HepG2 (cell line): Measurements from ENCODE around the gene SETD7. TPM values are rescaled to one million over a fixed set of nuclear protein-coding genes. Genes with fewer than 3 reads are reported as not detected.

Experiments
- ATAC-seq: fragments of 200-7000 bp; cut with Tn5 transposase; 3 replicates; pipeline ENCODE4 v1.9.1; 2020; ENCODE audit warnings: mild to moderate bottlenecking, moderate library complexity
- BruUV-seq: library from RNA; stranded (reverse); fragments of 400-500 nt; replicated peaks from 2 replicates; lab custom pipeline; 2021; lab: Mats Ljungman, UMichigan
- CTCF ChIA-PET: fragments of 300-600 bp; formaldehyde crosslinking; extraction: SDS; loops from one replicate; lab custom pipeline; 2021; ENCODE audit warnings: low total read pairs, inconsistent platforms, low intra/inter-chr PET ratio; lab: Yijun Ruan, JAX
- POLR2A ChIA-PET: fragments of 350-600 bp; sonication (Branson Sonifier 250); formaldehyde crosslinking; loops from one replicate; lab custom pipeline; 2020; ENCODE audit warnings: antibody characterized with exemption, inconsistent platforms; lab: Yijun Ruan, JAX
- DNase-seq: peaks from one replicate; pipeline ENCODE4 v3.0.0-alpha.2; 2015; ENCODE audit warnings: low spot score
- FAIRE-seq: peaks from 3 replicates; lab custom pipeline; 2011; peaks lifted over from hg19 to GRCh38; lab: Jason Lieb, UNC
- H2AFZ ChIP-seq: one replicate; pipeline ENCODE4 v1.6.1; 2011; ENCODE audit warnings: low read length, inconsistent platforms
- H3K27ac ChIP-seq: fragments of 300-600 bp; 3 replicates; pipeline ENCODE4 v1.8.0; 2011; ENCODE audit warnings: mixed run types, mild to moderate bottlenecking, mixed read lengths, low read length, inconsistent platforms; ENCODE audit not compliant: insufficient read depth; ENCODE audit errors: extremely low read length
- H3K27me3 ChIP-seq, 2 experiments: fragments of 200-600 bp in 1 of 2; 2 replicates in 1 of 2; 3 replicates in 1 of 2; pipeline versions ENCODE4 v1.6.0 to v1.8.0; 2011; ENCODE audit warnings: low read length in 2 of 2, mild to moderate bottlenecking in 2 of 2, moderate library complexity in 2 of 2, inconsistent platforms in 1 of 2; ENCODE audit not compliant: insufficient read depth in 2 of 2, control insufficient read depth in 1 of 2
- H3K36me3 ChIP-seq, 2 experiments: fragments of 200-600 bp in 1 of 2; replicated peaks in 1 of 2; 2 replicates in 1 of 2; 3 replicates in 1 of 2; pipeline versions ENCODE4 v1.5.1 to v1.8.0; 2011; ENCODE audit warnings: low read length in 2 of 2, inconsistent platforms in 1 of 2; ENCODE audit not compliant: insufficient read depth in 2 of 2, control insufficient read depth in 1 of 2
- H3K4me1 ChIP-seq: 2 replicates; pipeline ENCODE4 v1.5.1; 2012; ENCODE audit warnings: low read length, inconsistent platforms; ENCODE audit not compliant: insufficient read depth
- H3K4me2 ChIP-seq: 2 replicates; pipeline ENCODE4 v1.6.0; 2011; ENCODE audit warnings: low read depth, low read length, inconsistent platforms
- H3K4me3 ChIP-seq, 3 experiments: fragments of 200-600 bp in 1 of 3; sonication (generic), shearing (Covaris generic) in 1 of 3; replicated peaks in 1 of 3; 2 replicates each; pipeline ENCODE4 v1.5.1; 2011 to 2016; ENCODE audit warnings: low read length in 3 of 3, inconsistent platforms in 2 of 3, low read depth in 2 of 3, mild to moderate bottlenecking in 2 of 3, control low read depth in 1 of 3, mixed read lengths in 1 of 3; ENCODE audit not compliant: insufficient read depth in 1 of 3
- H3K79me2 ChIP-seq: one replicate; pipeline ENCODE4 v1.6.1; 2011; ENCODE audit warnings: low read length, inconsistent platforms; ENCODE audit not compliant: insufficient read depth
- H3K9ac ChIP-seq: 2 replicates; pipeline ENCODE4 v1.6.0; 2011; ENCODE audit warnings: mild to moderate bottlenecking, low read depth, low read length, inconsistent platforms; ENCODE audit not compliant: insufficient read depth
- H3K9me3 ChIP-seq: 2 replicates; pipeline ENCODE4 v1.5.1; 2012; ENCODE audit warnings: mild to moderate bottlenecking, low read length
- H4K20me1 ChIP-seq: 2 replicates; pipeline ENCODE4 v1.6.0; 2011; ENCODE audit warnings: inconsistent platforms, mild to moderate bottlenecking, low read length, moderate library complexity; ENCODE audit not compliant: insufficient read depth
- CBX2 ChIP-seq, 2 experiments: fragments of 200-600 bp in 1 of 2; sonication (generic); formaldehyde crosslinking in 1 of 2; IDR thresholded peaks; 2 replicates each; pipeline versions ENCODE4 v1.7.0 to v1.8.1; 2018 to 2022; ENCODE audit warnings: low read depth in 2 of 2, low read length in 1 of 2, mild to moderate bottlenecking in 1 of 2, missing genetic modification reagents in 1 of 2
- GTF3A ChIP-seq: sonication (generic); formaldehyde crosslinking; conservative IDR thresholded peaks from 2 replicates; pipeline ENCODE4 v1.4.0; 2020; ENCODE audit warnings: mild to moderate bottlenecking, missing genetic modification reagents
- HMG20A ChIP-seq: IDR thresholded peaks from 2 replicates; pipeline ENCODE4 v1.6.1; 2016; ENCODE audit warnings: borderline replicate concordance
- HNRNPK ChIP-seq: fragments of 200-400 bp; formaldehyde crosslinking; IDR thresholded peaks from 2 replicates; pipeline ENCODE4 v1.6.1; 2018; ENCODE audit warnings: low read length, low read depth, moderate library complexity, mild to moderate bottlenecking; ENCODE audit not compliant: poor library complexity, severe bottlenecking
- STAT6 ChIP-seq: sonication (generic); formaldehyde crosslinking; IDR thresholded peaks from 2 replicates; pipeline ENCODE4 v1.4.0; 2020; ENCODE audit warnings: missing genetic modification reagents, mild to moderate bottlenecking, borderline replicate concordance
- WGBS: methylation state at CpG from one replicate; pipeline ENCODE4 v1.1.6; 2017; ENCODE audit warnings: low lambda C conversion rate; 5-methylcytosine and 5-hydroxymethylcytosine counted together
- in situ Hi-C: cut with HindIII; loops from 2 replicates; pipeline ENCODE4 v1.10.0; 2017; ENCODE audit warnings: low pct_unique_long_range_greater_than_20kb; ENCODE audit not compliant: extremely low pct_ligation_motif_present
- intact Hi-C: fragments of 100-400 bp; cut with micrococcal nuclease; formaldehyde crosslinking; loops from one replicate; pipeline ENCODE4 v1.10.0; 2022; ENCODE audit not compliant: unreplicated experiment
- polyA plus RNA-seq, 8 experiments: library from polyadenylated mRNA; depleted of rRNA in 3 of 8; stranded (reverse) in 7 of 8; unstranded in 1 of 8; fragments of >200 nt; fragmentation: Illumina TruSeq in 4 of 8; extraction: Trizol in 4 of 8; gene quantifications; 2 replicates each; pipeline versions ENCODE4 v1.2.1 to v1.2.3, GENCODE V29; 2011 to 2016; ENCODE audit warnings: low read depth in 4 of 8, missing spikeins in 1 of 8, mixed read lengths in 1 of 8; ENCODE audit not compliant: insufficient read depth in 1 of 8
- total RNA-seq, 5 experiments: library from RNA; depleted of rRNA; stranded (reverse); fragments of >200 nt; fragmentation: Illumina TruSeq; extraction: Trizol; gene quantifications; 2 replicates each; pipeline ENCODE4 v1.2.3, GENCODE V29; 2016; ENCODE audit warnings: low read depth in 1 of 5
- TF ChIP-seq, protein P1 (sequence below): conservative IDR thresholded peaks from 2 replicates; pipeline ENCODE4 v1.6.1; 2018; ENCODE audit warnings: missing genetic modification reagents

The SETD7 gene
- total and polyA plus RNA-seq, 2 of the 13 experiments (the other 11 are each of a cell fraction or from before 2014, with no cell fraction given), result 0.08 to 0.22 TPM

DNA sequence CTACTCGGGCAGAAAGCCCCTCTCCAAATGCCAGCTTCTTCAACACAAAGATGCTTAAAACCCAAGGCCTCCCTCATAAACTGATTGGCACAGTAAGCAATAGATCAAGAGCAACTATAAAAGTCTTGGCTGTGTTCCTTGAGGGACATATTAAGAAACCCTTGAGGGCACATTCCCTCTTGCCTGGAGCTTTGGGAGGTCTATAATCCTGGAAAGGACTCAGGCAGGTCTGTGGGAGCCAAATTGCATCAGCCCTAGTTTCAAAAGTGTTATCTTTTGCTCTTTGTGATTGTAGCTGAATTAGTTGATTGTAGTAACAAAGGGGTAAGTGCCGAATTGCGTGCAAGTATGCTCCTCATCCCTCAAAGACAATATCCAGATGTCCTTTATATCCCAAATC is 18.6 kb upstream of the SETD7 start:
- ChIA-PET POLR2A (no interaction called here), CTCF (no interaction called here)
- FAIRE-seq (no peak), DNase-seq (no peak), ATAC-seq (no peak)
- Histone ChIP-seq H3K27me3 (peaks cover 2 to 13% of the 10 kb centered on the region in 2 experiments; a peak in 1 of 5 replicates), H3K4me1 (no peaks in the 10 kb centered on the region), H2AFZ (no peak overlapping the region), H3K9ac (no peak overlapping the region), H3K9me3 (no peaks in the 10 kb centered on the region), H3K4me3 (no peak overlapping the region), H3K36me3 (no peaks in the 10 kb centered on the region), H3K4me2 (no peak overlapping the region), H3K79me2 (no peaks in the 10 kb centered on the region), H3K27ac (no peak overlapping the region), H4K20me1 (no peaks in the 10 kb centered on the region)
- TF ChIP-seq CBX2 (IDR thresholded peaks at IDR 0.05; ENCODE audit: low read depth, low read length) (no peak), CBX2 (CRISPR knock-in tag; IDR thresholded peaks at IDR 0.05; ENCODE audit: low read depth) (no peak), STAT6 (CRISPR knock-in tag) (no peak), HMG20A (CRISPR knock-in tag) (no peak), HNRNPK (no peak), GTF3A (CRISPR knock-in tag) (no peak)
- TF ChIP-seq, protein P1, sequence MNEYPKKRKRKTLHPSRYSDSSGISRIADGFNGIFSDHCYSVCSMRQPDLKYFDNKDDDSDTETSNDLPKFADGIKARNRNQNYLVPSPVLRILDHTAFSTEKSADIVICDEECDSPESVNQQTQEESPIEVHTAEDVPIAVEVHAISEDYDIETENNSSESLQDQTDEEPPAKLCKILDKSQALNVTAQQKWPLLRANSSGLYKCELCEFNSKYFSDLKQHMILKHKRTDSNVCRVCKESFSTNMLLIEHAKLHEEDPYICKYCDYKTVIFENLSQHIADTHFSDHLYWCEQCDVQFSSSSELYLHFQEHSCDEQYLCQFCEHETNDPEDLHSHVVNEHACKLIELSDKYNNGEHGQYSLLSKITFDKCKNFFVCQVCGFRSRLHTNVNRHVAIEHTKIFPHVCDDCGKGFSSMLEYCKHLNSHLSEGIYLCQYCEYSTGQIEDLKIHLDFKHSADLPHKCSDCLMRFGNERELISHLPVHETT (CRISPR knock-in tag), result no peak
- BruUV-seq, result no TSS peak
- 21% methylated on average over 3 of the region's 3 CpGs for WGBS
- in situ Hi-C loops (no loop called here), intact Hi-C loops (no loop called here)
